ENCODE data around the gene OSBPL8.
"Not testable (repeated sequence)": the region's sequence is repeated elsewhere in the genome, so short reads cannot be mapped to it uniquely, and the experiment has no call there.

Gene OSBPL8

DNA sequence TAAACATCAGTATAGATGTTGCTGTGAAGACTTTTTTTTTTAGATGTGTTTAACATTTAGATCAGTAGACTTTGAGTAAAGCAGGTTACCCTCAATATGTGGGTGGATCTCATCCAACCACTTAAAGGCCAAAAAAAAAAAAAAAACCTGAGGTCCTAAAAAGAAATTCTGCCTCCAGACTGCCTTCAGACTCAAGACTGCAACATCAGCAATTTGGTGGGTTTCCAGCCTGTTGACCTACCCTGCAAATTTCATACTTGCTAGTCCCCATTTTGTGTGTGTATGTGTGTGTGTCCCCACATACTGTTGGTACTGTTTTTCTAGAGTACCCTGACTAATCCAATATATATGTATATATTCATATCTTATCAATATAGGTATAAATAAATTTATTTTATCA, 55.6 kb downstream of the OSBPL8 start:
- ChIA-PET POLR2A (no interaction called here), CTCF (no interaction called here)
- DNase-seq (ENCODE audit: low read depth, low spot score) = no peak

DNA sequence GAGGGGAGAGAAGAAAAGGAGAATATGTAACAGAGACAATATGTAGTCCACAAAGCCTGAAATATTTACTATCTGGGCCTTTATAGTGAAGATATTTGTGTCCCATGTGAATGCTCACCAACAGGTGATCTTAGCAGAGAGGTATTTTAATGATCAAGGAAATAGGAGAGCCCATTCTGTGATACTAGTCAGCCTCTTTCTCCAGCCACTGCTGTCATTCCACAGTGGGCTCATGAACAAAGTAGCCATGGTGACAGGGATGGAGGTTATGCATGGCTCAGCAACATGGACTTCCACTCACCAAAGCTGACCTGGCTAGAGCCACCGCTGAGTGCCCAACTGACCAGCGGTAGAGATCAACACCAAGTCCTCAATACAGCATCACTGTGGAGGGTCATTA, 58.2 kb downstream of the OSBPL8 start:
- TF ChIP-seq, protein P1, sequence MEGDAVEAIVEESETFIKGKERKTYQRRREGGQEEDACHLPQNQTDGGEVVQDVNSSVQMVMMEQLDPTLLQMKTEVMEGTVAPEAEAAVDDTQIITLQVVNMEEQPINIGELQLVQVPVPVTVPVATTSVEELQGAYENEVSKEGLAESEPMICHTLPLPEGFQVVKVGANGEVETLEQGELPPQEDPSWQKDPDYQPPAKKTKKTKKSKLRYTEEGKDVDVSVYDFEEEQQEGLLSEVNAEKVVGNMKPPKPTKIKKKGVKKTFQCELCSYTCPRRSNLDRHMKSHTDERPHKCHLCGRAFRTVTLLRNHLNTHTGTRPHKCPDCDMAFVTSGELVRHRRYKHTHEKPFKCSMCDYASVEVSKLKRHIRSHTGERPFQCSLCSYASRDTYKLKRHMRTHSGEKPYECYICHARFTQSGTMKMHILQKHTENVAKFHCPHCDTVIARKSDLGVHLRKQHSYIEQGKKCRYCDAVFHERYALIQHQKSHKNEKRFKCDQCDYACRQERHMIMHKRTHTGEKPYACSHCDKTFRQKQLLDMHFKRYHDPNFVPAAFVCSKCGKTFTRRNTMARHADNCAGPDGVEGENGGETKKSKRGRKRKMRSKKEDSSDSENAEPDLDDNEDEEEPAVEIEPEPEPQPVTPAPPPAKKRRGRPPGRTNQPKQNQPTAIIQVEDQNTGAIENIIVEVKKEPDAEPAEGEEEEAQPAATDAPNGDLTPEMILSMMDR (IDR thresholded peaks at IDR 0.05; ENCODE audit: insufficient read depth, low read length, missing control alignments) = no peak
- ChIA-PET CTCF (no interaction called here), POLR2A (no interaction called here)
- no peak for DNase-seq (ENCODE audit: low read depth, low spot score)
- H3K4me3 ChIP-seq (ENCODE audit: low read depth, low read length) = no peak overlapping the region

More for the DNA sequence above, 55.6 kb downstream of the OSBPL8 start:
- H3K4me3 ChIP-seq (ENCODE audit: low read depth, low read length) = no peak overlapping the region
- TF ChIP-seq, protein P1 (IDR thresholded peaks at IDR 0.05; ENCODE audit: insufficient read depth, low read length, missing control alignments) = no peak

DNA sequence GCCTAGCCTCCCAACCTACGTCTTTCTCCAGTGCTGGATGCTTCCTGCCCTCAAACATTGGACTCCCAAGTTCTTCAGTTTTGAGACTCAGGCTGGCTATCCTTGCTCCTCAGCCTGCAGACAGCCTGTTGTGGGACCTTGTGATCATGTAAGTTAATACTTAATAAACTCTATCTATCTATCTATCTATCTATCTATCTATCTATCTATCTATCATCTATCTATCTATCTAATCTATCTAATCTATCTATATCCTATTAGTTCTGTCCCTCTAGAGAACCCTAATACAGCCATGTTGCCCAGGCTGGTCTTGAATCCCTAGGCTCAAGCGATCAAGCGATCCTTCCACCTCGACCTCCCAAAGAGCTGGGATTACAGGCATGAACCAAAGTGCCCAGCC, 60.4 kb downstream of the OSBPL8 start:
- POLR2A ChIA-PET; CTCF ChIA-PET; DNase-seq (ENCODE audit: low read depth, low spot score); H3K4me3 ChIP-seq (ENCODE audit: low read depth, low read length): not testable (repeated sequence)

DNA sequence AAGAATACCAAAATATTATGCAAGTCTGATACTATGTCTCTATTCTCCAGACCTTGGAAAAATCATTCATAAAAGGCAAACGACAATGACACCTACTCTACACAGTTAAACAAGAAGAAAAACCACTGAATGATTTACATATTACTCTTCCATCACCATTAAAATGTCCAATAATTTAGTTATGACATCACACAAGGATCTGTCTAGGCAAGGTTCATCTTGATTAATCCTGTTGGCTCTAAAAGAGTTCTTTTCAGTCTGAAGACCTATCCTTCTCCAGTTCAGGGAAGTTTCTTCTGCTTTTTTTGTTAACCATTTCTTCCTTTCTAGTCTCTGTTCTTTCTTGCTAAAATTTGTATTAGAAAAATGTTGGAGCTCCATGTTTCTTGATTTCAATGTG, 64.0 kb downstream of the OSBPL8 start:
- H3K4me3 ChIP-seq (ENCODE audit: low read depth, low read length) = no peak overlapping the region
- DNase-seq (ENCODE audit: low read depth, low spot score) = no peak
- TF ChIP-seq, protein P1 (IDR thresholded peaks at IDR 0.05; ENCODE audit: insufficient read depth, low read length, missing control alignments) = no peak
- ChIA-PET CTCF (interaction anchor here (1.1 kb wide), 1 partner anchor 91 kb away, joined by 4 read pairs; no protein-coding TSS in a partner anchor), POLR2A (no interaction called here)

DNA sequence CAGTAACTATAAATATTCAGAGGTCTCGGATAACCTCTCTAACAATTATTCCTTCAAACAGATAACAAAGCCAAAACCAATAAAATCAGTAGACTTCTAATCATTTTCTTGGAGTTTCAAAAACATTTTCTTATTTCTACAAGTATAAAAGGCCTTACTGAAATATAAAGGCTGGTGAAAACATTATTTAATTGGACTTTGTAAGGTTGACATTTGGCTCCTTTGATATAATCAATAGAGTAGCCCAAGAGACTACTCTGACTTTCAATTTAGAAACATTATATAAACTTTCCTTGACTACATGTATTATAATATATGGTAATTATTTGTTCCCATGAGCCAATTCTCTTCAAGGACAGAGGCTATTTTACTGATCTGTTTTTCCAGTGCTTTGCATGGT, 68.3 kb downstream of the OSBPL8 start:
- ChIA-PET POLR2A (no interaction called here), CTCF (no interaction called here)
- TF ChIP-seq, protein P1 (IDR thresholded peaks at IDR 0.05; ENCODE audit: insufficient read depth, low read length, missing control alignments) = no peak
- no peak for DNase-seq (ENCODE audit: low read depth, low spot score)
- no peak overlapping the region for H3K4me3 ChIP-seq (ENCODE audit: low read depth, low read length)

DNA sequence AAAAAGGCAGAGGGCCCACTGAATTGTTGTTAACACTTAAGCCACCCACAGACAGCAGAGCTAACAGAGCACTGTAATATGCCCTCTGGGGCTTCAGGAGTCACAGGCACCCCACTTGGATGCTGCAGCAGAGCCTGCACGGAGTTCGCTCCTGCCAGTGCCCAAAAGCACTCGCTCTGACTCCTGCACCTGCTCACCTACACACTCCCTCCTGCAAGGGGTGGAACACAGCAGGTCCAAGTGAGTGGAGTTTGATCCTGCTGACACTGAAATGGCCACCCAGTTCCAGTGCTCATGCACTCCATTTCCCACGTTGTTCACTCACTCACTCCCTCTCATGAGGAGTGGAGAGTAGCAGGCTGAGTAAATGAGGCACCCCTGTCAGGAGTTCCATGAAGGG, 68.8 kb downstream of the OSBPL8 start:
- no peak for DNase-seq (ENCODE audit: low read depth, low spot score)
- TF ChIP-seq, protein P1 (IDR thresholded peaks at IDR 0.05; ENCODE audit: insufficient read depth, low read length, missing control alignments) = no peak
- ChIA-PET CTCF (no interaction called here), POLR2A (no interaction called here)
- no peak overlapping the region for H3K4me3 ChIP-seq (ENCODE audit: low read depth, low read length)

DNA sequence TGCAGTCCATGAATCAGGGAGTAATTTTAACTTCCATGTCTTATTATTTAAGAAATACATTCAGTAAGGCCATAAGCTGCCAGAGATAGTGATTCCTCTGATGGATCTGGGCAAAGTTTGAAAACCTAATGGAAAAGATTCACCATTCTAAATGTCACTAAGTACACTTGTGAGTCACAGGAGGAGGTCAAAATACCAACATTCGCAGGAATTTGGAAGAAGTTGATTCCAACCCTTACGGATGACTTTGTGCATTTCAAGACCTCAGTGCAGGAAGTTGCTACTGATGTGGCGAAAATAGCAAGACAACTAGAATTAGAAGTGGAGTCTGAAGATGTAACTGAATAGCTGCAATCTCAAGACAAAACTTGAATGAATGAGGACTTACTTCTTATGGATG, 69.8 kb downstream of the OSBPL8 start:
- CTCF ChIA-PET = no interaction called here

More for the DNA sequence above, 69.8 kb downstream of the OSBPL8 start:
- no peak overlapping the region for H3K4me3 ChIP-seq (ENCODE audit: low read depth, low read length)
- POLR2A ChIA-PET = no interaction called here
- DNase-seq (ENCODE audit: low read depth, low spot score) = no peak
- TF ChIP-seq, protein P1 (IDR thresholded peaks at IDR 0.05; ENCODE audit: insufficient read depth, low read length, missing control alignments) = no peak
